ENCODE results near the gene CDH5.

Gene CDH5

DNA sequence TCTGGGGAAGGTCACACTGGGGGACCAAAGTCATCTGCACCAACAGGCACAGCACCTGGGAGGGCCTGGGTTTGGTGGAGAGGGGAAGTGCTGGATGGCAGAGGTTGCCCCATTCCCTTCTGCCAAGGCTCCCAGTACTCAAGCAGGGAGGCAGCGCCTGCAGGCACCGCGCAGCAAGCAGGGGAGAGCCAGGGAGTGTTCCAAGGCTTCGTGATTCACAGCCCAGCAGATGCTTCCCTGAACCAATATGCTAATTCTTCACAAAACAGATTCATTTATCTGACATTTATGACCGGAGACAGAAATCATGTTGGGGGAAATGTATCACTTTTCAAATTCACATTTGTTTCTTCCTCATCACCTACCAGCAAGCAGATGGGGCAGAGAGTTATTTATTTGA is 13.4 kb upstream of the CDH5 start:
- DNase-seq (ENCODE audit: low spot score) = no peak

DNA sequence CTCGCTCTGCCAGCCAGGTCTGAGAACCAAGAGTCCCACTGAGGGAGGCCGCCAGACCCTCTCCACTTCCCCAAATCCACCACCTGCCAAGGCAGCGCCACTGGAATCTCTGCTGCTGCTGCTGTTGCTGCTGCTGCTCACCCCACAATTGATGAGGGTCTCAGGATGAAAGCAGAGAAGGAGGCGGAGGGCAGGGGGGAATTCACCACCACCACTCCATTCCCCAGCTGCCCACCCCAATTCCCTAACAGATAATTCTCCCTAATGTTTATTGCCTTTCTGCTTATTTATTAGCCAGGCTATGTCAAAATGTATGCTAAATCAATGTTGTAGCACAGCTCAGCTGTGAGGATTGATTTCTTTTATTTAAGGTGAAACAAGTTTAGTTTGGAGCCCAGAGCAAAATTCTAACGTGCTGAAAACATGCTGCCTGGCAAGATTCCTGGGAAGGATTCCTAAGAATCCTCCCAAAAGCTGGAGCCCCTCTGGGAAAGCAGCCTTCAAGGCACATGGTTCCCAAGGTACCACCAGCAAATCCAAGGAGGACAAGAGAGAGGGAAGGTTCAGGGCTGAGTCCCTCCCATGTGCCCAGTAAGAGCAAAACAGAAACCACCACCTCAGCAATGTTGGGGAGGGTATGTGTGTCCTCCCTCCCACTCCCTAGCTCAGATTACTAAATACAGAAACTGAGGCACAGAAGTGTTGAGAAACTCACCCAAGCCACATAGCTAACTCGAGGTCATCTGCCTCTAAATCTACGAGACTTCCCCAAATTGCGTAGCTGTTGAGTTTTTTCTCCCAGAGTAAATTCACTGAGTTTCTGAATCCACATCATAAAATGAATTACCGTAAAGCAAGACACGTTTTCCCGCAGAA is 12.2 kb upstream of the CDH5 start:
- DNase-seq (ENCODE audit: low spot score) = no peak

DNA sequence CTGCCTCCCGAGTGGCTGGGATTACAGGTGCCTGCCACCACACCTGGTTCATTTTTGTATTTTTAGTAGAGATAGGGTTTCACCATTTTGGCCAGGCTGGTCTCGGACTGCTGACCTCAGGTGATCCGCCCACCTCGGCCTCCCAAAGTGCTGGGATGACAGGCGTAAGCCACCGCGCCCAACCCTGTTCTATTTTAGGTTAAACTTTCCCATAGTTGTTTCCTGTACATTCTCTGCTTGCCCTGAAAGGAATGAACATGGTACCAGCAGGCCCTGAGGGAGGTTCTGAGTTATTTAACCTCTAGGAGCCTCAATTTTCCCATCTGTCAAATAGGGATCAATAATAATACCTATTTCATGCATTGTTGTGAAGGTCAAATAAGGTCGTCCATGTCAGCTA is 11.0 kb upstream of the CDH5 start:
- no peak for DNase-seq (ENCODE audit: low spot score)

DNA sequence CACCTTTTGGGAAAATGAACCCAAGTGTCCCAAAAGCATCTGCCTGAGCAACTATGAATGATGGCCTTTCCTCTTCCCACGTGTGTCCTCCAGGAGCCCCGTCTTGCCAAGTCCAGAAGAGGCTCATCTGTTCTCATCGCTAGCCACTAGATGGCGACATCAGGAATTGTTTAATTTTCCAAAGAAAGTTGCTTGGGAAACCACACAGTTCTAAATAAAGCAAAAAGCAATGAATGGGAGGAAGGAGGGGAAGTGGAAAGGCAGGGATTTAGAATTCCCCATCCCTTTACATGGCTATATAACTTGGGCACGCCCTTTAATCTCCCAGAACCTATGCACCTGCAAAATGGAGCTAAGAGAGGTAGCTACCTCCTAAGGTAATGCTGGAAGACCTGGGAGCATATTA is 9.0 kb upstream of the CDH5 start:
- peak; percentile 50 for DNase-seq (ENCODE audit: low spot score)

DNA sequence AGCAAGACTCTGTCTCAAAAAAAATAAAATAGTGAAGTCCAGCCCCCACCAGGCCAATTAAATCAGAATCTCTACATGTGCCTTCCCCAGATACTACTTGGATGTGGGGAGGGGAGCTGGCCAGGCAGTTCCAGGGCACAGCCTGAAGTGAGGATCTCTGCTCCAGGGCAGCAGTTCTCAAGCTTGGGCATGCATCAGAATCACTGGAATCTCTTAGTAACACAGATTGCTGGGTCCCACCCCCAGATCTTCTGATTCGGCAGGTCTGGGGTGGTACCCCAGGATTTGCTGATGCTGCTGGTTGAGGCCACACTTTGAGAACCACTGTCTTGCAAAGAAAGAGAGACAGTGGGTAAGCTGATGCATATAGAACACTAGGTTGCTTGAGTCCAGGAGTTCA is 8.3 kb upstream of the CDH5 start:
- no peak for DNase-seq (ENCODE audit: low spot score)

DNA sequence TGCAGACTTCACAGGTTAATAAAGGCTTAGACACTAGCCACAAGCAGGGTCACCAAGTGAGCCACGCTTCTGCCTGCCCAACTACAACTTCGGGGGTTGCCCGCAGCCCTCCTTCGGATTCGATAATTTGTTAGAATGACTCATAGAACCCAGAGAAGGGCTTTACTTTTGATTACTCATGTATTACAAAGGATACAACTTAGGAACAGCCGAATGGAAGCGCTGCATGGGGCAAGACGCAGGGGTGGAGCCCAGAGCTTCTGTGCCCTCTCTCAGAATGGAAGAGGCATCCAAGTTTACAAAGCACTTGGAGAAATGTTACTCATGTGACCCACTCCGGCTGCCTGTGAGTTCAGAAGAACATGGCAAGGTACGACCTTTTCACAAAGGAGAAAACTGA is 7.5 kb upstream of the CDH5 start:
- no peak for DNase-seq (ENCODE audit: low spot score)

DNA sequence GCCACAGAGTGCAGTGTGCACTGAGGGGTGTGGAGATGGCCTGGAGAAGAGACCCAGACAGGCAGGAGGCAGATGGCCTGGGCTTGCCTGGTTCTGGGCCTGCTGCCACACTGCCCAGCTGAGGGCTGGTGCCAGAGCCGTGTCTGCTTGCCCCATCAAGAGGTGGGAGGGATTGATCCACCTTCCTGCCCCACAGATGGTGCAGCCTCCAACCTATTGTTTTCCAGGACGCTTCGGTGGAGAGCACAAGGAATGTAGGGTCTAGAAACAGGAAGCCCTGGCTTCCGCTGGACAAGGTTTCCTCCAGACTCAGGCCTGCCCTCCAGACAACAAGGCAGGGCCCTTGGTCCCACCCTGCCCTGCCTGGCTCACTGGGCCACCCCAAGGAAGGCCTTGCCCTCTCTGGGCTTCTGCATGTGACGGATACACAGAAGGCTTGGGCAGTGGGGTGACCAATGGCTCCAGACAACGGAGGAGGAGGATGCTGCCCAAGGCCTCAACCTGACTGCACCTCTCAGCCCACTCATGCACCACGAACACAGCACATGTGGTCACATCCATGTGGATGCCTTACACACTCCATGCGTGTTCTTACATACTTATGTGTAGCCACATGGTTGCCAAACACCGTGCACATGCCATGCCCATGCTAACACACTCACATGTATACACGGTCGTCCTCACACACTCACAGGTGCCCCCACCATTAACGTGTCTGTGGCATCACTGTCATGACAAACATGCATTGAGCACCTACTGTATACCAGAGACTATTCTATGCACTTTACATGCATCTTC is 6.5 kb upstream of the CDH5 start:
- DNase-seq (ENCODE audit: low spot score) = no peak

DNA sequence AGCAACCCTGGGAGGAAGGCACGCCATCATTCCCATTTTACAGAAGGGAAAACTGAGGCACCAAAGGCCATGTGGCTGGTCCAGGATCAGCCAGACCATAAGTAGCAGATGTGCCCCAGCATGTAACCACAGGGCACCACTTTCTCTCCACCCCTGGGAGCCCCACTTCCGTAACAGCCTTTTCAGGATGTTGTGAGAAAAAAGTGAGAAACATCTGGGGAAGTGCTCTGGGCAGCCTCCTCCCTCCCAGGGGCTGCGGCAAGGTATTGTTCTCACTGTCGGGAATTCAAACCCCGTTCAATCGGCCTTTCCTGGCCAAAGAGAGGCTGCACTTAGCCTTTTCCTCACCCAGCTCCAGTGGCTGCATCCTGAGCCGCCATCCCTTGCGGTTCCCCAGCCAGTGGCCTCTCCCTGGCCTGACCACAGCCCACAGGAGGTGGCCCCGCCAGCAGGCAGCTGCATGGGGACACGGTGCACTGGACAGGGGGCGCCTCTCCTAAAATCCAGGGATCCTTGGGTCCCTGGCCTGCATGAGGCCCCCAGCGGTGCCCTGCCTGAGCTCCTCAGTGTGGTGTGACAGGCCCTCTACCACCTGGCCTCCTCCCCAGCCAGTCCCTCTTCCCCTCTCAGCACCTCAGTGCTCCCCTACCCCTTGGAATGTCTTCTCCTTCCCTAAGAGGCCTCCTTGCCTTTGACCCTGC is 5.7 kb upstream of the CDH5 start:
- no peak for DNase-seq (ENCODE audit: low spot score)

DNA sequence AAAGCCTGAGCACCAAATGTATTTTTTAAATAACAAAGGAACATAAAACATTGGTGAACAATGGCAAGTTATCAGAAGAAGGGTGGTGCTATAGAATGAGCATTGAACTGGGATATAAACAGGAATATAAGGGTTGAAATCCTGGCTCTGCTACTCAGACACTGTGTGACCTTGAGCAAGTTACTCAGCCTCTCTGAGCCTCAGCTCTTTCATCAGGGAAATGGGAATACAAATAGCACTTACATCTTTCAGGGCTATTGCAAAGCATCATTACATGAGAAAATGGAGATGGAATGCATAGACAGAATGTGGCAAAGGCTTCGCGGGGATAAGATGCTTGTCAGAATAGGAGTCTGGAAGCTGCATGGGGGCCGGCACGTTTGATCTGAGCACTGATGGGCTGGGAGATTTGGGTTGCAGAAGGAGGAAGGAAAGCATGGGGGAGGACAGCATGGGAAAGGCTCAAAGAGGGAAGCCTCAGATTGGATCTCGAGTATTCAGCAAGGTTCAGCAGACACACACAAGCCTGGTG is 4.8 kb upstream of the CDH5 start:
- no peak for DNase-seq (ENCODE audit: low spot score)

DNA sequence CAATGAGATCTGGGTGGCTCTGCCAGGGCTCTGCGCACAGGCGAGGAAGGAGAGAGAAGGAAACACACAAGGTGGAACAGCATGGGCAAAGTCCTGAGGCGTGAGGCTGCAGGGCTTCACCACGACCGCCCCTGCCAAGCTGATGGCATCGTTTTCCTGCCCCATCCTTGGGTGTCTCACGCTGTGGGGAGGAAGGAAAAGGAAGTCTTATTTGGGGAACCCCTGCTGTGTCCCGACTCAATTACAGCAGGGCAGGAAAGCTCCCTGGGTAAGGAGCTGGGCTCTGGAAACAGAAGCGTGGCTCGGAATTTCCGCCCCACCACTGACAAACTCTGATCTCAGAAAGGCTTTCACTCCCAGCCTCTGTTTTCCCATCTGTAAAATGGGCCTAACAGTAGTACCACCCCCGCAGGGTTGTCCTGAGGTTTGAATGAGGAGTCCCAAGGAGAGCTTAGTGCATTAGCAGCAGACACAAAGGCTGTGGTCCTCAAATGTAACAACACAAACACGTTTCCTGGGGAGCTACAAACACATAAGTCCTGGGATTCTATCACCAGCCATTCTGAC is 3.2 kb upstream of the CDH5 start:
- no peak for DNase-seq (ENCODE audit: low spot score)

DNA sequence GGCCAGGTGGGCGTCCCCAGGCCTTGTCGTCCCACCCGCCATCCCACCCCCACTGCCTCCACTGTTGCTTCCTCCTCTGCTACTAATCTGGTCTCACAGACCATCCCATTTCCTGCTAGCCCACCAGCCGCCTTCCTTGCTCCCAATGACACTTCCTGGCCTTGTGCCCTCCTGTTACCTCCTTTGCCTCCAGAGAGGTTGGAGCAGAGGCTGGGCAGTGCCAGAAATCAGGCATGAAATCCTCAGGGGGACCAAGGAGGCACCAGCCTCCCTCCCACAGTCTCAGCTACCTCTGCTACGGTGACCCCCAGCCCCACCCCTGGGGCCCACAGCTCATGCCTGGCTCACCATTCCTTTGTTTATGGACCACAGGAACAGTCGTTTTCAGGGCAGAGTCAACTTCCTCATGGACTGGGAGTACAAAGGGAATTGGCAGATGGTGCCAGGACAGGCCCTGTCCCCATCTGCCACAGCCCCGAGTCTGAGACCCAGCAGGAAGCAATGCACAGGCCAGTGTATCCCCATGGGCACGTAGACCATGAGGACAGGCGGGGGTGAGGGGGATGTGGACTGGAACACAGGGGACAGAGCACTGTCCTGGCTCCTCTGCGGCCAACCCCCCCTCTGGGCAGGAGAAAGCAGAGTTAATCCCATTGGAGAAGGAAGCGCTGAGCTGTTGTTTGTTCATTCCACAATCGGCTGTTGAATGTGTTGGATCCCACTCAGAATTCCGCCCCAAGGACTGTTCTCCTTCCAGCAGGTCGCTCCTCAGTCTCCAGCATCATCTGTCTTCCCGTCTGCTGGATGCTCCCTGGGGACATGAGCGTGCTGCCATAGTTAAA is 2.2 kb upstream of the CDH5 start:
- no peak for DNase-seq (ENCODE audit: low spot score)

DNA sequence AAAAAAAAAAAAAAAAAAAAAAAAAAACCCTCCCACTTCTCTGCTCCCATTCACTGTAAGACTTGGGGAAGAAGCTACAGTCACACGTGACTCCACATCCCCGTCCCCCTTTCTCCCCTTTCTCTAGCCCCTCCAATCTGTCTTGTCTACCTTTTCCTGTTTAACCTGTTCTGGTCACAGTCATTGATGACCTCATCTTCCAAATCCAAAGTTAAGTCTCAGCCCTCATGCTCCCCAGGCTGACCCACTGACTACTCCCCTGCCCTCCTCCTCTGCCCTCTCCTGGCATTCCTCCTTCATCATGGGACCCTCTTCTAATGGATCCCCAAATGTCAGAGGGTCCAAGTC is 1.6 kb upstream of the CDH5 start:
- DNase-seq (ENCODE audit: low spot score) = no peak

DNA sequence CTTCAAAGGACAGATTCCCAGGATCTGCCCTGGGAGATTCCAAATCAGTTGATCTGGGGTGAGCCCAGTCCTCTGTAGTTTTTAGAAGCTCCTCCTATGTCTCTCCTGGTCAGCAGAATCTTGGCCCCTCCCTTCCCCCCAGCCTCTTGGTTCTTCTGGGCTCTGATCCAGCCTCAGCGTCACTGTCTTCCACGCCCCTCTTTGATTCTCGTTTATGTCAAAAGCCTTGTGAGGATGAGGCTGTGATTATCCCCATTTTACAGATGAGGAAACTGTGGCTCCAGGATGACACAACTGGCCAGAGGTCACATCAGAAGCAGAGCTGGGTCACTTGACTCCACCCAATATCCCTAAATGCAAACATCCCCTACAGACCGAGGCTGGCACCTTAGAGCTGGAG is 840 bp upstream of the CDH5 start:
- no peak for DNase-seq (ENCODE audit: low spot score)

DNA sequence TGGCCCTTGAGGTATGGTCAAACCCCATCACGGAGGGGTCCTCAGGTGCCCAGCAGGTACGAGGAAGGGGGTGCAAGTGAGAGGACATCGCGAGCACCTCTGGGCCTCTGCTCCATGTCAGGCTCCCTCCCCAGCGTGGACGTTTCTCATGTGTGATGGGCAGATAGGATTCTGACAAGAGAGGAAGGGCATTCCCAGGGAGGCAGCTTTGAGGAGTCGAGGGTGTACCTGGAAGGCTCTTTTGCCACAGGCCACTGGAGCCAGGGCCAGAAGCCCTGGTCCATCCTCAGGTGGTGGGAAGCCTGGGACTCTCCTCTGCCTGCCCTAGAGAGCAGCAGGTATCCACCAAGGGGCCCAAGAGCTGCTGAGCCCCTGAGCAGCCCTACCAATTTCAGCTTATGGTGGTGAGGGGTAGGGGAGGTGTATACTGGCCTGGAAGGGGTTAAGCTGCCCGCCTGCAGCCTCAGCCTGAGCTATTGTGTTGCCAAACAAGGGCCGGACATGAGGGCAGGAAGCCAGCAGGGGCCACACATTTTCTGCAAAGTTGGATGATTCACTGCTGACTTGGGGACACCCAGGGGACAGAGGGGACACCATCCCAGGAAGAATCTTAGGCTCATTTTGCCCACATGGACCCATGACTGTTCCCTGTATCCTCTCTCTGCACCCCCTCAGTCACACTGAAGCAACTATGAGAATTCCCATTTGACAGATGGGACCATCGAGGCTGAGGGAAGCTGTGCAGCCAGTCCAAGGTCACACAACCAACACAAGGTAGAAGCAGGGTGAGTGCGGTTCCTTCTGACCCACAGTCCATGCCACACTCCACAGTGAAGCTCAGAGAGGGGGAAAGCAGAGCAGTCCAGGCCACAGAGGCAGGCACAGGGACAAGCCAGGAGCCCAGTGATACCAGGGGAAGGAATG is 1.7 kb downstream of the CDH5 start:
- DNase-seq (ENCODE audit: low spot score) = no peak

DNA sequence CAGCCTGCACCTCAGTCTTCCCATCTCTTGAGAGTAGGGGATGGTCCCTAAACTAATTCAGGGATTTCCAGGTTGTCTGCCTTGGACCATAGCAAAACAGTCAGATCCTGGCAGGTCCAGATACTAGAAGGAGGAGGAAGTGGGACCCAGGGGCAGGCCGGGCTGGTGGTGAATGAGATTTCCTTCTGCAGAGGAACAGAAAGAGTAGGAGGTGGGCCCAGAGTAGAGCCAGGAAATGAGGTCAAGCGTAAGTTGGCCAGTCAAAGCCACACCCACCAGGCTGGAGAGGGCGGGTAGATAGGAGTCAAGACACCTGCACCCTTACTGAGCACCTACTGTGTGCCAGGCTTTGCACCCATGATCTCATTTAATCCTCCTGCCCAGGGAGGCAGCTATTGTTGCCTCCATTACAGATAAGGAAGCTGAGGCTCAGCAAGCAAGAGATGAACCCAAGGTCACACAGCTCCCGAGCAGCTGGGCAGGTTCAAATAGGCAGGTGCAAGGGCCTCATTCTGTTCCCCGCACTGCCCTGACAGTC is 2.6 kb downstream of the CDH5 start:
- DNase-seq (ENCODE audit: low spot score) = no peak

DNA sequence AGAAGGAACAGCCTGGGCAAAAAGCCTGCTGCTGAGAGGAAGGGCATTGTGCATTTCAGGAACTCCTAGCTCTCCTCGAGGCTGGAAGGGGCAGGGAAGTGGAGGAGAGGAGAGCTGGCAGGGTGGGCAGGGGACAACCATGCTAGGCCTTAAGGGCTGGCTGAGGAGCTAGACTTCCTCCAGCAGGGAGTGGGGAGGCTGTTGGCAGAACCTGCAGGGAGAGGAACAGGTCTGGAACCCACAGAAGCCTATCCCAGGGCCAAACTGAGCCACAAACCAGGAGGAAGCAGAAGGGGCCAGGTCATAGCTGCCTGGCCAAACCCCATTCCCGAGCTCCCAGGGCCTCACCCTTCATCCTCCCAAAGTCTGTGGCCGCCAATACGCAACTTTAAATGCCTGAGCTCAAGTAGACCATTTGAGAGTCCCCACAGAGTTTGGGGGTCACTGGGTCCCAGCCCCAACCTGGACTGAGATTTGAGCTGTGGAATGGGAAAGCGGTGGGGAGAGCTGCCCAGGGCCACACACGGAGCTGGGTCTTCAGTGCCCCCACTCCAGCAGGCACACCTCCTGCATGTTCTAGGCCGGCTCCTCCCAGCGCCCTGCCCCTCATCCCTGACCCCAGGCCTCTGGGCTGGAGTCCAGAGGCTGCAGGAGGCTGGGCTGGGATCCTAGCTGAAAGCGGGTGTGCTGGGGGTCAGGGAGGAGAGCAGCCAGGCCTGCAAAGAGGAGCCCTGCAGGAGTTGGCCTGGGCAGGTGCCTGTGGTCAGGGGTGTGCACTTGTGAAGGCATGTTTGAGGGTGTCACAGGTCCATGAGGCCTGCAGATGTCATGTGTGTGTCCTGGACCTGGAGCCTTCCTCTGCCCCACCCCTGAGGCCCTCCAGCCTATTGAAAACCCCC is 4.5 kb downstream of the CDH5 start:
- DNase-seq (ENCODE audit: low spot score) = no peak

DNA sequence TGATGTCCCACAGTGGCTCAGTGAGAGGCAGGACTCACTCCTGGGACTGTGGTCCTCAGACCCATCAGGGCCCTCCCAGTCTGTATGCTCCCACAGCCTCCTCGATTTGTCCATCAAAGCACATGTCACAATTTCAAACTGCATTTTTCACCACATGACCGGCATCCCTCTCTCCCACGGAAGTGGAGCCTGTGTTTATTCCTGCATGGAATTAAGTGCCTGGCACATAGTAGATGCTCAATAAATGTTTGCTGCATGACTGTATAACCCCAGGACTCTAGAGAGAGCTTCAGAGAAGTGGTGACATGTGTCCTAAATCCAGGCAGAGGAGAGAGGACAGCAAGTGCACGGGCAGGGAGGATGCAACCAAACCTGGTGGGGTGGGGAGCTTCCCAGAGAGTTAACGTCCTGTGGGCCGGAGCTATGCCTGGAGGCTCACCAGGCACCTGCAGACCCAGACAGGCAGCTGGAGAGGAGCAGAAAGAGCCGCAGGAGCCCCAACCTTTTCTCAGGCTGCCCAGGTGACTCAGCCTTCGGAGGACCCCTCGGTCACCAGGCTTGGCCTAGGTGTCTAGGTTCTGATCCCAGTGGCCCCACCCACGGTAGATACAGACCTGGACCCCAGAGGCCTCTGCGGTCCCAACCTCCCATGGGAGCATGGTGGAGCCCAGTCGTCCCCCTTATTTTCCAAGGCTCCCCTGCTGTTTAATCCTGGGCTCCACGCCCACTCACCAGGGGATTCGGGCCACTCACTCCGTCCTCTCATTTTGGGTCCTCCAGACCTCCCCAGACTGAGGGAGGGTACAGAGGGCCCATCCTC is 5.8 kb downstream of the CDH5 start:
- no peak for DNase-seq (ENCODE audit: low spot score)

DNA sequence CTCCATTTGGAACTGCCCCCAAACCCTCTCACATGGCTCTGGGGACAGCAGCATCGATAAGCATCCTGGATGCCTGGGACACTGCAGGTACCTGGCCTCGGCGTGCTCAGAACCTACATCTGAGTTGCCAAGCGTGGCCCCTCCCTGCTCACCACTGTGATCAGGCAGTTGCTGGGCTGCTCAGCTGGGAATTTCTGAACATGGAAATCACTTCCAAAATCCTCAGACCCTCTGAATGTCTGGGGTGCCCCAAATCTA is 6.3 kb downstream of the CDH5 start:
- no peak for DNase-seq (ENCODE audit: low spot score)

Measured in germinal center (tissue), 1 donor.